ENCODE data around the gene PGLYRP1.

Gene PGLYRP1

GRCh38 chr19:46042252-46042883 is 19.5 kb upstream of the PGLYRP1 start:
- Mint-ChIP-seq H3K4me3 (no peak overlapping the region), H3K27me3 (peaks cover 62 to 65% of the 10 kb centered on the region in 2 donors), H3K27ac (no peak overlapping the region), H3K9me3 (no peaks in the 10 kb centered on the region), H3K4me1 (no peaks in the 10 kb centered on the region), H3K36me3 (no peaks in the 10 kb centered on the region)
- ATAC-seq (replicated peaks) (no peak), DNase-seq (no peak)

- Mint-ChIP-seq H3K27me3 (peaks cover 57 to 61% of the 10 kb centered on the region in 2 donors), H3K4me1 (no peaks in the 10 kb centered on the region)
- no peak for ATAC-seq (replicated peaks)
Observed at GRCh38 chr19:46040952-46041500, 18.2 kb upstream of the PGLYRP1 start, which contains the start of gene IGFL4. Gene IGFL4, minus strand, starts transcription at chr19:46041002. Its CDS starts 40 bp downstream, at chr19:46040962.

GRCh38 chr19:46040125-46040524 is 17.3 kb upstream of the PGLYRP1 start:
- Mint-ChIP-seq H3K27ac (no peak overlapping the region), H3K36me3 (peaks cover 0 to 3% of the 10 kb centered on the region in 2 donors), H3K27me3 (peaks cover 51 to 59% of the 10 kb centered on the region in 2 donors), H3K9me3 (peaks cover 0 to 2% of the 10 kb centered on the region in 2 donors), H3K4me3 (no peak overlapping the region), H3K4me1 (no peaks in the 10 kb centered on the region)
- ATAC-seq (replicated peaks): no peak
- DNase-seq: no peak

More at GRCh38 chr19:46040952-46041500, 18.2 kb upstream of the PGLYRP1 start, which contains the start of gene IGFL4:
- DNase-seq: no peak
- Mint-ChIP-seq H3K9me3 (peaks cover 0 to 2% of the 10 kb centered on the region in 2 donors), H3K36me3 (no peaks in the 10 kb centered on the region), H3K4me3 (no peak within 1 kb of the TSS), H3K27ac (no peak within 1 kb of the TSS)

GRCh38 chr19:46036744-46037128 is 13.9 kb upstream of the PGLYRP1 start:
- Mint-ChIP-seq H3K36me3 (peaks cover 0 to 3% of the 10 kb centered on the region in 2 donors), H3K27ac (no peak overlapping the region), H3K27me3 (peaks cover 36 to 48% of the 10 kb centered on the region in 2 donors), H3K4me1 (no peaks in the 10 kb centered on the region), H3K4me3 (no peak overlapping the region), H3K9me3 (peaks cover 0 to 2% of the 10 kb centered on the region in 2 donors)
- DNase-seq (no peak), ATAC-seq (replicated peaks) (no peak)

GRCh38 chr19:46035986-46036743 is 13.3 kb upstream of the PGLYRP1 start:
- peaks cover 0 to 3% of the 10 kb centered on the region in 2 donors for H3K36me3 Mint-ChIP-seq
- H3K4me1 Mint-ChIP-seq: no peaks in the 10 kb centered on the region
- no peak overlapping the region for H3K4me3 Mint-ChIP-seq
- H3K9me3 Mint-ChIP-seq: peaks cover 0 to 2% of the 10 kb centered on the region in 2 donors
- DNase-seq (no peak), ATAC-seq (replicated peaks) (no peak)
- H3K27me3 Mint-ChIP-seq: peaks cover 32 to 43% of the 10 kb centered on the region in 2 donors
- H3K27ac Mint-ChIP-seq: no peak overlapping the region

- Mint-ChIP-seq H3K27ac (no peak overlapping the region), H3K27me3 (peaks cover 29 to 37% of the 10 kb centered on the region in 2 donors), H3K4me3 (no peak overlapping the region), H3K9me3 (peaks cover 0 to 2% of the 10 kb centered on the region in 2 donors), H3K4me1 (no peaks in the 10 kb centered on the region), H3K36me3 (peaks cover 0 to 3% of the 10 kb centered on the region in 2 donors)
- no peak for ATAC-seq (replicated peaks)
- no peak for DNase-seq
Observed at GRCh38 chr19:46035546-46035945, 12.7 kb upstream of the PGLYRP1 start.

GRCh38 chr19:46033401-46033800 is 10.5 kb upstream of the PGLYRP1 start:
- no peak overlapping the region for H3K27ac Mint-ChIP-seq
- DNase-seq (no peak), ATAC-seq (replicated peaks) (no peak)
- peaks cover 2 to 6% of the 10 kb centered on the region in 2 donors for H3K4me1 Mint-ChIP-seq
- no peak overlapping the region for H3K4me3 Mint-ChIP-seq
- peaks cover 0 to 3% of the 10 kb centered on the region in 2 donors for H3K36me3 Mint-ChIP-seq
- H3K27me3 Mint-ChIP-seq: peaks cover 29 to 34% of the 10 kb centered on the region in 2 donors
- H3K9me3 Mint-ChIP-seq: peaks cover 0 to 2% of the 10 kb centered on the region in 2 donors

GRCh38 chr19:46032597-46033025 is 9.8 kb upstream of the PGLYRP1 start:
- peaks cover 2 to 6% of the 10 kb centered on the region in 2 donors for H3K4me1 Mint-ChIP-seq
- DNase-seq (no peak), ATAC-seq (replicated peaks) (no peak)
- H3K36me3 Mint-ChIP-seq: peaks cover 0 to 3% of the 10 kb centered on the region in 2 donors
- H3K27ac Mint-ChIP-seq: no peak overlapping the region
- H3K4me3 Mint-ChIP-seq: no peak overlapping the region
- peaks cover 0 to 2% of the 10 kb centered on the region in 2 donors for H3K9me3 Mint-ChIP-seq
- H3K27me3 Mint-ChIP-seq: peaks cover 29 to 38% of the 10 kb centered on the region in 2 donors

- H3K4me1 Mint-ChIP-seq: peaks cover 2 to 6% of the 10 kb centered on the region in 2 donors
Observed at GRCh38 chr19:46031781-46032596, 9.1 kb upstream of the PGLYRP1 start.

GRCh38 chr19:46030812-46031550 is 8.1 kb upstream of the PGLYRP1 start:
- DNase-seq (no peak), ATAC-seq (replicated peaks) (no peak)
- Mint-ChIP-seq H3K27ac (no peak overlapping the region), H3K9me3 (no peaks in the 10 kb centered on the region), H3K4me1 (peaks cover 2 to 6% of the 10 kb centered on the region in 2 donors), H3K4me3 (no peak overlapping the region), H3K27me3 (peaks cover 32 to 39% of the 10 kb centered on the region in 2 donors), H3K36me3 (peaks cover 0 to 3% of the 10 kb centered on the region in 2 donors)

More at GRCh38 chr19:46031781-46032596, 9.1 kb upstream of the PGLYRP1 start:
- H3K9me3 Mint-ChIP-seq: peaks cover 0 to 1% of the 10 kb centered on the region in 2 donors
- DNase-seq (no peak), ATAC-seq (replicated peaks) (no peak)
- H3K36me3 Mint-ChIP-seq: peaks cover 0 to 3% of the 10 kb centered on the region in 2 donors
- H3K27me3 Mint-ChIP-seq: peaks cover 27 to 35% of the 10 kb centered on the region in 2 donors
- H3K27ac Mint-ChIP-seq: no peak overlapping the region
- H3K4me3 Mint-ChIP-seq: no peak overlapping the region

GRCh38 chr19:46025835-46026234 is 3.0 kb upstream of the PGLYRP1 start:
- Mint-ChIP-seq H3K4me1 (peaks cover 2 to 6% of the 10 kb centered on the region in 2 donors), H3K27me3 (peaks cover 41 to 45% of the 10 kb centered on the region in 2 donors), H3K27ac (no peak overlapping the region), H3K36me3 (no peaks in the 10 kb centered on the region), H3K9me3 (no peaks in the 10 kb centered on the region), H3K4me3 (no peak overlapping the region)
- DNase-seq (no peak), ATAC-seq (replicated peaks) (no peak)

- Mint-ChIP-seq H3K4me3 (no peak overlapping the region), H3K9me3 (no peaks in the 10 kb centered on the region), H3K27ac (no peak overlapping the region), H3K4me1 (no peaks in the 10 kb centered on the region), H3K27me3 (peaks cover 31 to 36% of the 10 kb centered on the region in 2 donors), H3K36me3 (peaks cover 4 to 7% of the 10 kb centered on the region in 2 donors)
- DNase-seq (no peak), ATAC-seq (replicated peaks) (no peak)
Observed at GRCh38 chr19:46023311-46023779, 492 bp upstream of the PGLYRP1 start.

- DNase-seq: no peak
- Mint-ChIP-seq H3K36me3 (peaks cover 4 to 7% of the 10 kb centered on the region in 2 donors), H3K4me1 (peaks cover 0 to under 1% of the 10 kb centered on the region in 2 donors), H3K27me3 (peaks cover 31 to 33% of the 10 kb centered on the region in 2 donors), H3K27ac (no peak overlapping the region), H3K9me3 (no peaks in the 10 kb centered on the region), H3K4me3 (no peak overlapping the region)
- ATAC-seq (replicated peaks): no peak
Observed at GRCh38 chr19:46022061-46022430, 807 bp downstream of the PGLYRP1 start.

All from stimulated activated naive B cell treated with anti-CD40 and anti-IgM and Interleukin-4, amounts not matched to agents 10 μg/mL and 1 μg/mL and 100 μg/mL, for 72 hours (primary cell).